ENCODE measurements around the gene NCF2.

NCF2 gene

DNA sequence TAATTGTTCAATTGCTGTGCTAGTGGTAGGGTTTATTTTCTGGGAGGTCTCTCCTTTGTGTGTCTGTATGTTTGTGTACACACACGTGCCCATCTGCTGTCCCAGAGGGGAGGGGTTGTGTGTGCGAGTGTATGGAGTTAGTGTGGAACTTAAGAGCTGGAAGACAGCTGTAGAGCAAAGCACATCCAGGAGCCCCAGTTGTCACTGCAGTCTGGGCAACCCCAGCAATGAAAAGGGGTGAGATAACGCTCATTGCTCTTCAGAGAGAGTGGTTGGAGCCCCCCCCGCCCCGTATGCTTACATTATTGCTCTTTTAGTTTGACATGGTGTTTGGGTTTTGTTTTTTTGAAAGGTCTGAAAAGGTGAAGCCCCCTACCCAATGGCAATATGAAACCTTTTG lies 36.9 kb downstream of the NCF2 start:
- no peak for DNase-seq (ENCODE audit: low read depth in 4 of 4, low spot score in 1 of 4)

- DNase-seq (ENCODE audit: low read depth in 4 of 4, low spot score in 1 of 4): no peak
Measured at GRCh38 chr1:183552891-183553290, 37.4 kb downstream of the NCF2 start.

- no peak for DNase-seq (ENCODE audit: low read depth in 4 of 4, low spot score in 1 of 4)
Measured at GRCh38 chr1:183552441-183552840, 37.8 kb downstream of the NCF2 start.

GRCh38 chr1:183551924-183552323 lies 38.3 kb downstream of the NCF2 start:
- no peak for DNase-seq (ENCODE audit: low read depth in 4 of 4, low spot score in 1 of 4)

GRCh38 chr1:183550915-183551314 lies 39.3 kb downstream of the NCF2 start:
- DNase-seq (ENCODE audit: low read depth in 4 of 4, low spot score in 1 of 4): no peak

GRCh38 chr1:183548116-183548515 lies 42.1 kb downstream of the NCF2 start:
- no peak for DNase-seq (ENCODE audit: low read depth in 4 of 4, low spot score in 1 of 4)

- DNase-seq (ENCODE audit: low read depth in 4 of 4, low spot score in 1 of 4): no peak
Measured at GRCh38 chr1:183546427-183546826, 43.8 kb downstream of the NCF2 start.

GRCh38 chr1:183544598-183545297 lies 45.5 kb downstream of the NCF2 start:
- no peak for DNase-seq (ENCODE audit: low read depth in 4 of 4, low spot score in 1 of 4)

DNA sequence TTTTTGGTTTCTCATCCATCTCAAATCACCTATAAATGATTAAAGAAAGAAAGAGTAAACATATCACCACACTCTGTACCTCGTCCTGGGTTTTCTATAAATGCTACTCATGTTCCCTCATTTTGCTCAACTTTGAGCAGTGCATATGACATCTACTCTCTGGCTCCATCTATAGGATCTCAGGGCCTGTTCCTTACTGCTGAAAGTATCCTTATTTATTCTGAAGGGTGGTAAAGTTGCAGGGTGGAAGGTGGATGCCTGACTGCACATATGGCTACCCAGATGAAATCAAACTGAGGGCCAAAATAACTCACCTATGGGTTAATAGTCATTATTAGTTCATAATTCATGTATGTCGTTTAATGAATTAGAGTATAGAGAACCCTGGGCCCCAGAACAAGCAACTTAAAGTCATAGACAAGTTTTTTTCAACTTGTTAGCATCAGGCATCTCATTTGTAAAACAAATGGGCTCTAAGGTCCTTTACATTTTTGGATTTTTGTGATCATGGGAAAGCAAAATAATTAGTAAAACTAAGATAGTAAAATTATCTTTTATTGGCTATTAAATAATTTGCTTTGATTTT lies 46.5 kb downstream of the NCF2 start:
- DNase-seq (ENCODE audit: low read depth in 4 of 4, low spot score in 1 of 4): no peak

- no peak for DNase-seq (ENCODE audit: low read depth in 4 of 4, low spot score in 1 of 4)
Measured at GRCh38 chr1:183537405-183537804, 52.9 kb downstream of the NCF2 start.

DNA sequence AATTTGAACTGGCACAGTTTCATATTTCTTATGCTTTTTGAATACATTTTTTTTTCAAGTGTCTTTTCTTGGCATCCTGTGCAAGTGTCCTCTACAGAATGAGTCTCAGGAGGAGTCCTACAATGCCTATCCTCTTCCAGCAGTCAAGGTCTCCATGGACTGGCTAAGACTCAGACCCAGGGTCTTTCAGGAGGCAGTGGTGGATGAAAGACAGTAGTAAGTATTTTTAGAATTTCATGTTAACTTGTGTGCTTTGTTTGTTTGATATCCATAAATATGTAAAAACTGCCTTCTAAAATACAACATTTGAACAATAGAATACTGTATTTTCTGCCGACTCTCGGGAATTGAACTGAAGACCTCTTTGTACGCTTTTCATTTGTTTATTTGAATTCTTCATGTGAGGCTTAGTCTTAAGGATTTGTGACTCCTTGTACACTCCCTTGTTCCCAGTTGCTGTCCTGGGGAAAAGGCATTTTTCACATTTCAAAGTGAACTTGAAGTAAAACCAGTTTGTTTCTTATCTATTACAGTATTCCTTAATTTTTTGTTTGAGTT lies 56.6 kb downstream of the NCF2 start:
- no peak for DNase-seq (ENCODE audit: low read depth in 4 of 4, low spot score in 1 of 4)

- DNase-seq (ENCODE audit: low read depth in 4 of 4, low spot score in 1 of 4): no peak
Measured at GRCh38 chr1:183528577-183528976, 61.7 kb downstream of the NCF2 start.

DNA sequence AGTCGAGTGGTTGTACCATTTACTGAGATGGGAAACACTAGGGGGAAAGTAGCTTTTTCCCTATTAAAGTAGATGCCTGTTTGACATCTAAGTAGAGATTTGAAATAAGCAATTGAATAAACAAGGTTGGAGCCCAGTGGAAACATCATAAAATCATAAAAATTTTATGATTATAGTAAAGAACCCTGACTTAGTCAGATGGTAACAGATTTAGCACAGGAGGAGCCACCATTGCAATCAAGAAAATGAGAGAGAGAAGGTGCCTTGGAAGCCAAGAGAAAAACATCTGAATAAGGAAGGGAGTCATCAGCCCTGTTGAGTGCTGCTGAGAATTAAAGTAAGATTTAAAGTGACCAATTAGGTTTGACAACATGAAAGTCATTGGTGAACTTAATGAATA lies 68.2 kb downstream of the NCF2 start:
- no peak for DNase-seq (ENCODE audit: low read depth in 4 of 4, low spot score in 1 of 4)

DNA sequence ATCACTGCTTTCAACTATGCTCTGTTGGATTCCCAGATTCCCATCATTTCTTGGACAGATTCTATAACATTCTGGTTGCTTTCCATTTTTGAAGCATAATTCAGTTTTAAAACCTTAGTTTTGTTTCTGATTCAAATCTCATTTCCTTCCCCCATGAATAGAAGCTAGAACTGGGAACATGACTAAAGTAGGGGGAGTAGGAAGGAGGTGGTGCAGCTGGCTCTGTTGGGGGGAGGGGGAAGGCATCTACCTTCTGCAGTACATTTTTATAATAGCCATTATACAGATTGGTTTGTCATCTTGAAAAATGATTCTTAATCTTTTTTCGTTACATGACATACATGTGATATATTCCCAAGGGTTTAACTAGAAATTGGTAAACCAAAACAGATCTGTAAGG lies 69.9 kb downstream of the NCF2 start:
- no peak for DNase-seq (ENCODE audit: low read depth in 4 of 4, low spot score in 1 of 4)

DNA sequence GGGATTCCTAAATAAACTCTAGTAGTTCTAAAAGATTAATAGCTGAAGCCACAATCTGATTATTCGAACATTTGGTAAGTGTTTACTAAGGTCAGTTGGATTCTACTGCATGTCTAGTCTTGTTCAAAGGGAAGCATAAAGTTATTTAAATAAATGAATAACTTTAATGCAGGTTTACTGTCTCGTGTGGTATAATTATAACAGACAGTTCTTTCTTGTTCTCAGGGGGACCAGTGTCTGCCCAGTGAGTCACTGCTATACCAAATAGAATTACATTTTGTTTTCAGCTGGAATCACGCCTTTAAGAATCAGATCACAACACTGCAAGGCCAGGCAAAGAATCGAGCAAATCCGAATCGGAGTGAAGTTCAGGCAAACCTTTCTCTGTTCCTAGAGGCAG lies 72.9 kb downstream of the NCF2 start:
- no peak for DNase-seq (ENCODE audit: low read depth in 4 of 4, low spot score in 1 of 4)

DNA sequence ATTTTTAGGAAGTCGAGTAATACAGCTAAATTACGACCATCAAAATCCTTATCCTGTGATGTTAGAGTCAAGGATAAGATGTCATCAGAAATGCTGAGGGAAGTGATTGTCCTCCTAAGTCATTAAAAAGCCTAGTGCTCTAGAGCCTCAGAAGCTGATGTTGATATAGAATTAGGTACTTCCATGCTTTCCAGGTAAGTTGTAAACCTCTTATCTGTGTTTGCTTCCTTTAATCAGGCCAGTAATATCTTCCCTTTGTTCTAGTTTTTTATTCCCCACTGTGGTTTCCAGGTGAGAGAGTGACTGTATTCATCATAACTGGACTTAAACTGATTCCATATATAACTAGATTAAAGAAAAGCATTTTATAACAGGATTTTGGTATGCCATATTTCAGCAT lies 73.5 kb downstream of the NCF2 start:
- DNase-seq (ENCODE audit: low read depth in 4 of 4, low spot score in 1 of 4): no peak

DNA sequence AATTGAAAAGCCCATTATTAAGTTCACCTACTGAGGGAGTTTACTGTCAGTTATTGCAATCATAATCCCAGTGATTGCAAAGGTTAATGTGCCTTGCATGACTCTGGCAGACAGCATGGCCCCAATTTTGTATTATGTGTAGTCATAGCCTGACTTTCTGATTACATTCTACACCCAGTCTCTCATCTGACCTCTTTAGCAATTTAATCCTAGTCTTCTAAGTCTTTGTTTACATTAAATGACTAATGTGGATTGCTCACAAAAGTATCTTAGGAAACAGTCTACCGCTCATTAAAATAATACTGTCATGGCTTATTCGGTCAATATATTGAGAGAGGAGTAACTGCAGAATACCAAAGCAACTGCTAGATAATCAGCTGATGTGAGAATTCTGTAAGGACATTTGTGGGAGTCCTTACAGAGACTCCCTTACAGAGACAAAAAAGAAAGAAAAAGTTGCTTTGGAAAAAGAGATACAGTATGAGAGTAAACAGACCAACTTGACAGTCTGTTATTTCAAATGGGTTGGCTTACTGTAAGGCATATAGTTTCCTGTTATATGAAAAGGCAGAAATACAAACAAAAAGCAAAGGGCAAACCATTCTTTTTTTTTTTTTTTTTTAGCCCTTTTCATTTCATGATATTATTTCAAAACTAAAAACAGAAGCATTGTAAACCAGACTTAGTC lies 75.1 kb downstream of the NCF2 start:
- no peak for DNase-seq (ENCODE audit: low read depth in 4 of 4, low spot score in 1 of 4)

DNA sequence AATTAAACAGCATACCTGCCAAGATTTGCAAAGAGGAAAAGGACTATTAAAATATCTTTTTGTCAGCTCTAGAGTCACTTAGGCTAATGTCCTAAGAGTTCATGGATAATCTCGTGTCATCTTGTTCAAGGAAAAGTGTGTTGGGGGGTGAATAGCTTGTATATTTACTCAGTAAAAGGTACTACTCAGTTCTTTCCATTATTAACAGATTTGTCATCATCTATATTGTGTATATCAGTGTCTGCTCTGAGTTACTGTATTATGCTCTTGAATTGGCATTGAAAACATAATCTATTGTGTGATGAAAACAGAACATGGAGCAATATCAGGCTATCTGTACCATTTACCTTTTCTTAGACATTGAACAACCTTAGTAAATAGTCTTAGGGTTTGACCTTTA lies 76.0 kb downstream of the NCF2 start:
- DNase-seq (ENCODE audit: low read depth in 4 of 4, low spot score in 1 of 4): no peak

- DNase-seq (ENCODE audit: low read depth in 4 of 4, low spot score in 1 of 4): no peak
Measured at GRCh38 chr1:183512450-183512849, 77.8 kb downstream of the NCF2 start.

DNA sequence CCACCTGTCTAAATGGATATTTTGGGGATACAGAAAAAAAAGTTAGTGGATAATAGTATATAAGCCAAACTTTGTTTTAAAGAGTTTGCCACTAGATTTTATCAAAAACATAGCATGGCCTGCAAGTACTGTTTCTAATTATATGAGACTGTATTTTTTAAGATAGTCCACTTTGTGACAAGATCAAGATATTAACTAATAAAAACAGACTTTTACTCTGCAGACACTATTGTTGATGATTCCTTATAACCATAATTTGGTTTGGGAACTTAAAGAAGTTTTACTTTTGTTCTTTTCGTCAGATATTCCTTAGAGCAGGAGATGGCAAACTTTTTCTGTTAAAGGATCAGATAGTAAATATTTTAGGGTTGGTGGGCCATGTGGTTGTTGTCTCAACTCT lies 81.6 kb downstream of the NCF2 start:
- DNase-seq (ENCODE audit: low read depth in 4 of 4, low spot score in 1 of 4): no peak

GRCh38 chr1:183506561-183506960 lies 83.7 kb downstream of the NCF2 start:
- DNase-seq (ENCODE audit: low read depth in 4 of 4, low spot score in 1 of 4): no peak

Data from stimulated activated CD4-positive, alpha-beta T cell treated with anti-CD3 and anti-CD28 coated beads, Interleukin-1b, Interleukin-23, amount 100 ng/mL, for 24 hours (primary cell).